Caco-2 (cell line): ENCODE data around the gene CNOT8. TPM values are rescaled to one million over a fixed set of nuclear protein-coding genes. Genes with fewer than 3 reads are reported as not detected.

Source experiments
- BruUV-seq: library from RNA; stranded (reverse); fragments of 400-500 nt; replicated peaks from 2 replicates; lab custom pipeline; 2021; lab: Mats Ljungman, UMichigan
- CTCF ChIA-PET: fragments of 300-600 bp; sonication (Branson Sonifier 250); formaldehyde crosslinking; loops from one replicate; lab custom pipeline; 2022; ENCODE audit warnings: antibody characterized with exemption; lab: Charles Lee
- POLR2A ChIA-PET: fragments of 300-600 bp; sonication (Branson Sonifier 250); formaldehyde crosslinking; loops from one replicate; lab custom pipeline; 2022; ENCODE audit warnings: antibody characterized with exemption; lab: Charles Lee
- DNase-seq, 2 experiments: peaks; one replicate each; pipeline versions ENCODE4 v3.0.0 to v3.0.0-alpha.2; 2020 to 2022
- H3K27me3 ChIP-seq: replicated peaks from 2 replicates; pipeline ENCODE4 v1.6.0; 2011; ENCODE audit warnings: low read length; ENCODE audit not compliant: control insufficient read depth, insufficient read depth
- H3K36me3 ChIP-seq: 2 replicates; pipeline ENCODE4 v1.5.1; 2011; ENCODE audit warnings: low read length; ENCODE audit not compliant: control insufficient read depth, insufficient read depth
- H3K4me1 ChIP-seq: fragments of 250-450 bp; sonication (Bioruptor Pico); 2 replicates; pipeline ENCODE4 v1.5.1; 2020; ENCODE audit warnings: mild to moderate bottlenecking
- H3K4me3 ChIP-seq: 2 replicates; pipeline ENCODE4 v1.5.1; 2011; ENCODE audit warnings: low read depth, mild to moderate bottlenecking, control low read depth, low read length
- H3K9me3 ChIP-seq: fragments of 250-450 bp; sonication (Bioruptor Pico); 2 replicates; pipeline ENCODE4 v1.5.1; 2020; ENCODE audit warnings: mild to moderate bottlenecking, moderate library complexity
- H3K27ac Mint-ChIP-seq: one replicate; pipeline ENCODE4 v1.8.0; 2022; ENCODE audit warnings: mixed read lengths; ENCODE audit not compliant: unreplicated experiment
- H3K27me3 Mint-ChIP-seq: one replicate; pipeline ENCODE4 v1.8.0; 2022; ENCODE audit warnings: mixed read lengths; ENCODE audit not compliant: insufficient read depth, unreplicated experiment
- H3K36me3 Mint-ChIP-seq: one replicate; pipeline ENCODE4 v1.8.0; 2022; ENCODE audit warnings: mild to moderate bottlenecking, mixed read lengths; ENCODE audit not compliant: insufficient read depth, unreplicated experiment
- H3K4me1 Mint-ChIP-seq: one replicate; pipeline ENCODE4 v1.8.0; 2022; ENCODE audit warnings: low read depth, mixed read lengths; ENCODE audit not compliant: unreplicated experiment
- H3K4me3 Mint-ChIP-seq: one replicate; pipeline ENCODE4 v1.8.0; 2022; ENCODE audit warnings: mild to moderate bottlenecking, moderate library complexity, mixed read lengths; ENCODE audit not compliant: unreplicated experiment
- H3K9me3 Mint-ChIP-seq: one replicate; pipeline ENCODE4 v1.8.0; 2022; ENCODE audit warnings: mixed read lengths; ENCODE audit not compliant: unreplicated experiment
- CTCF ChIP-seq, 2 experiments: fragments of 200-600 bp in 1 of 2; IDR thresholded peaks; 1 replicate in 1 of 2; 2 replicates in 1 of 2; pipeline versions ENCODE4 v1.5.1 to v1.8.0; 2011 to 2022; ENCODE audit warnings: antibody characterized with exemption in 1 of 2, control low read depth in 1 of 2, inconsistent platforms in 1 of 2, low read depth in 1 of 2, low read length in 1 of 2, mild to moderate bottlenecking in 1 of 2, moderate library complexity in 1 of 2; ENCODE audit not compliant: insufficient read depth in 1 of 2, severe bottlenecking in 1 of 2, unreplicated experiment in 1 of 2
- intact Hi-C: fragments of 100-400 bp; cut with micrococcal nuclease; formaldehyde crosslinking; loops from one replicate; pipeline ENCODE4 v1.10.0; 2022; ENCODE audit not compliant: unreplicated experiment
- total RNA-seq: library from RNA; stranded (reverse); gene quantifications from 2 replicates; pipeline ENCODE4 v1.2.3, GENCODE V29; 2022

CNOT8 gene
- total RNA-seq, 1 experiment from 2014 or later: 38.1 TPM

GRCh38 chr5:154817815-154818214 lies 40.6 kb upstream of the CNOT8 start:
- no TSS peak for BruUV-seq

GRCh38 chr5:154818471-154819116 lies 39.8 kb upstream of the CNOT8 start:
- H3K27ac Mint-ChIP-seq: no peak overlapping the region
- H3K36me3 Mint-ChIP-seq: peaks cover 99% of the 10 kb centered on the region
- Histone ChIP-seq H3K4me1 (no peaks in the 10 kb centered on the region), H3K4me3 (no peak overlapping the region), H3K9me3 (no peaks in the 10 kb centered on the region), H3K27me3 (no peaks in the 10 kb centered on the region), H3K36me3 (peaks cover 5% of the 10 kb centered on the region)
- no peaks in the 10 kb centered on the region for H3K27me3 Mint-ChIP-seq
- no peak for DNase-seq
- no peak overlapping the region for H3K4me3 Mint-ChIP-seq
- BruUV-seq: no TSS peak
- no peaks in the 10 kb centered on the region for H3K4me1 Mint-ChIP-seq
- intact Hi-C loops: no loop called here
- ChIA-PET POLR2A (no interaction called here), CTCF (no interaction called here)
- TF ChIP-seq CTCF (IDR thresholded peaks at IDR 0.05; ENCODE audit: insufficient read depth in 1 of 2, low read depth in 1 of 2, low read length in 1 of 2, severe bottlenecking in 1 of 2, unreplicated experiment in 1 of 2): no peak
- H3K9me3 Mint-ChIP-seq: no peaks in the 10 kb centered on the region

More at GRCh38 chr5:154817815-154818214, 40.6 kb upstream of the CNOT8 start:
- no peaks in the 10 kb centered on the region for H3K9me3 Mint-ChIP-seq
- peaks cover 99% of the 10 kb centered on the region for H3K36me3 Mint-ChIP-seq
- intact Hi-C loops: no loop called here
- no peak for TF ChIP-seq CTCF (IDR thresholded peaks at IDR 0.05; ENCODE audit: insufficient read depth in 1 of 2, low read depth in 1 of 2, low read length in 1 of 2, severe bottlenecking in 1 of 2, unreplicated experiment in 1 of 2)
- no peaks in the 10 kb centered on the region for H3K9me3 ChIP-seq
- DNase-seq: no peak
- peaks cover 9% of the 10 kb centered on the region for H3K36me3 ChIP-seq
- no peak overlapping the region for H3K4me3 ChIP-seq
- H3K27me3 Mint-ChIP-seq: no peaks in the 10 kb centered on the region
- H3K27ac Mint-ChIP-seq: no peak overlapping the region
- H3K27me3 ChIP-seq: no peaks in the 10 kb centered on the region
- H3K4me1 Mint-ChIP-seq: no peaks in the 10 kb centered on the region
- ChIA-PET POLR2A (no interaction called here), CTCF (no interaction called here)
- no peaks in the 10 kb centered on the region for H3K4me1 ChIP-seq
- no peak overlapping the region for H3K4me3 Mint-ChIP-seq

GRCh38 chr5:154819546-154819945 lies 38.9 kb upstream of the CNOT8 start:
- H3K4me3 ChIP-seq: no peak overlapping the region
- CTCF ChIA-PET: interaction anchor here (0.5 kb wide), 1 partner anchor 255 kb away, joined by 3 read pairs; no protein-coding TSS in a partner anchor
- Mint-ChIP-seq H3K27ac (peak overlapping the region; percentile 42), H3K4me3 (no peak overlapping the region), H3K4me1 (no peaks in the 10 kb centered on the region), H3K27me3 (no peaks in the 10 kb centered on the region), H3K36me3 (peaks cover 99% of the 10 kb centered on the region), H3K9me3 (no peaks in the 10 kb centered on the region)
- intact Hi-C loops: no loop called here
- no TSS peak for BruUV-seq
- POLR2A ChIA-PET: no interaction called here
- H3K4me1 ChIP-seq: no peaks in the 10 kb centered on the region; the same call in 1 of the 2 replicates
- H3K27me3 ChIP-seq: no peaks in the 10 kb centered on the region
- no peaks in the 10 kb centered on the region for H3K9me3 ChIP-seq
- no peak for DNase-seq
- no peak for TF ChIP-seq CTCF (IDR thresholded peaks at IDR 0.05; ENCODE audit: insufficient read depth in 1 of 2, low read depth in 1 of 2, low read length in 1 of 2, severe bottlenecking in 1 of 2, unreplicated experiment in 1 of 2)
- peaks cover 5% of the 10 kb centered on the region for H3K36me3 ChIP-seq
